Immature natural killer cell (primary cell): Measurements from ENCODE around the gene CNOT4. TPM values are rescaled to one million over a fixed set of nuclear protein-coding genes. Genes with fewer than 3 reads are reported as not detected.

ENCODE experiments used
- DNase-seq, 3 donors: peaks; one replicate each; pipeline ENCODE4 v3.0.0; 2022; ENCODE audit warnings: mixed read lengths in 1 of 3
- H3K27ac Mint-ChIP-seq, 6 donors: one replicate each; pipeline ENCODE4 v1.8.0; 2020; ENCODE audit warnings: mixed read lengths in 6 of 6, mild to moderate bottlenecking in 5 of 6, inconsistent platforms in 4 of 6, moderate library complexity in 3 of 6
- H3K27me3 Mint-ChIP-seq, 3 donors: one replicate each; pipeline ENCODE4 v1.8.0; 2020 to 2021; ENCODE audit warnings: low read depth in 3 of 3, mild to moderate bottlenecking in 3 of 3, mixed read lengths in 3 of 3, moderate library complexity in 3 of 3, inconsistent platforms in 1 of 3
- H3K36me3 Mint-ChIP-seq, 3 donors: one replicate each; pipeline ENCODE4 v1.8.0; 2020; ENCODE audit warnings: mixed read lengths in 3 of 3, inconsistent platforms in 2 of 3, mild to moderate bottlenecking in 2 of 3
- H3K4me1 Mint-ChIP-seq, 2 donors: one replicate each; pipeline ENCODE4 v1.8.0; 2020; ENCODE audit warnings: inconsistent platforms in 2 of 2, mild to moderate bottlenecking in 2 of 2, mixed read lengths in 2 of 2, moderate library complexity in 1 of 2
- H3K4me3 Mint-ChIP-seq, 5 donors: one replicate each; pipeline ENCODE4 v1.8.0; 2020; ENCODE audit warnings: mild to moderate bottlenecking in 5 of 5, mixed read lengths in 5 of 5, inconsistent platforms in 3 of 5, moderate library complexity in 3 of 5
- H3K9me3 Mint-ChIP-seq, 6 donors: one replicate each; pipeline ENCODE4 v1.8.0; 2020; ENCODE audit warnings: mild to moderate bottlenecking in 6 of 6, mixed read lengths in 6 of 6, inconsistent platforms in 4 of 6, moderate library complexity in 3 of 6
- polyA plus RNA-seq, 3 donors: library from polyadenylated mRNA; unstranded; fragments of 300-500 nt; fragmentation: Illumina TruSeq; gene quantifications; one replicate each; pipeline ENCODE4 v1.2.3, GENCODE V29; 2021

The CNOT4 gene
- polyA plus RNA-seq, 3 donors from 2014 or later, result 8.9 to 17.1 (median 10.8) TPM

- peaks cover 0 to 2% (median 0%) of the 10 kb centered on the region in 3 donors for H3K27me3 Mint-ChIP-seq
- no peaks in the 10 kb centered on the region for H3K9me3 Mint-ChIP-seq
- no peak for DNase-seq
- H3K4me1 Mint-ChIP-seq, result peaks cover 48 to 84% of the 10 kb centered on the region in 2 donors
- H3K4me3 Mint-ChIP-seq, result peak overlapping the region in 1 of 5 donors; percentile 5
- H3K36me3 Mint-ChIP-seq, result peaks cover 4 to 9% (median 4%) of the 10 kb centered on the region in 3 donors
- peak overlapping the region in 2 of 6 donors; percentile 31 to 69 for H3K27ac Mint-ChIP-seq
Observed at GRCh38 chr7:135425036-135425435, 84.9 kb downstream of the CNOT4 start.

GRCh38 chr7:135420786-135421185 lies 89.1 kb downstream of the CNOT4 start:
- no peaks in the 10 kb centered on the region for H3K9me3 Mint-ChIP-seq
- DNase-seq, result no peak
- peaks cover 4 to 9% (median 4%) of the 10 kb centered on the region in 3 donors for H3K36me3 Mint-ChIP-seq

GRCh38 chr7:135416431-135416830 lies 93.5 kb downstream of the CNOT4 start:
- no peak for DNase-seq
- H3K36me3 Mint-ChIP-seq, result peaks cover 4 to 7% (median 4%) of the 10 kb centered on the region in 3 donors
- no peak overlapping the region for H3K27ac Mint-ChIP-seq
- peaks cover 1 to 33% of the 10 kb centered on the region in 2 donors for H3K4me1 Mint-ChIP-seq
- H3K9me3 Mint-ChIP-seq, result no peaks in the 10 kb centered on the region
- peaks cover 0 to 1% (median 0%) of the 10 kb centered on the region in 3 donors for H3K27me3 Mint-ChIP-seq
- no peak overlapping the region for H3K4me3 Mint-ChIP-seq

More at GRCh38 chr7:135420786-135421185, 89.1 kb downstream of the CNOT4 start:
- H3K27ac Mint-ChIP-seq, result peak overlapping the region in 1 of 6 donors; percentile 16
- no peak overlapping the region for H3K4me3 Mint-ChIP-seq
- H3K27me3 Mint-ChIP-seq, result peaks cover 0 to 2% (median 0%) of the 10 kb centered on the region in 3 donors
- H3K4me1 Mint-ChIP-seq, result peaks cover 24 to 58% of the 10 kb centered on the region in 2 donors

- H3K4me3 Mint-ChIP-seq, result no peak overlapping the region
- peaks cover 0 to 2% (median 0%) of the 10 kb centered on the region in 3 donors for H3K36me3 Mint-ChIP-seq
- H3K27ac Mint-ChIP-seq, result no peak overlapping the region
- H3K9me3 Mint-ChIP-seq, result no peaks in the 10 kb centered on the region
- peaks cover 0 to 1% (median 0%) of the 10 kb centered on the region in 3 donors for H3K27me3 Mint-ChIP-seq
- peak in 2 of 3 donors; percentile 6 to 17 for DNase-seq
- peaks cover 1 to 21% of the 10 kb centered on the region in 2 donors for H3K4me1 Mint-ChIP-seq
Observed at GRCh38 chr7:135414850-135415439, 95.0 kb downstream of the CNOT4 start.

GRCh38 chr7:135414208-135414607 lies 95.7 kb downstream of the CNOT4 start:
- Mint-ChIP-seq H3K27ac (no peak overlapping the region), H3K27me3 (peaks cover 0 to 1% (median 0%) of the 10 kb centered on the region in 3 donors), H3K9me3 (no peaks in the 10 kb centered on the region), H3K4me3 (no peak overlapping the region), H3K4me1 (peaks cover 1 to 21% of the 10 kb centered on the region in 2 donors), H3K36me3 (peaks cover 0 to 2% (median 0%) of the 10 kb centered on the region in 3 donors)
- no peak for DNase-seq

- peaks cover 0 to 2% (median 1%) of the 10 kb centered on the region in 3 donors for H3K27me3 Mint-ChIP-seq
- H3K36me3 Mint-ChIP-seq, result peaks cover 3 to 20% (median 6%) of the 10 kb centered on the region in 3 donors
- H3K9me3 Mint-ChIP-seq, result no peaks in the 10 kb centered on the region
- H3K27ac Mint-ChIP-seq, result no peak overlapping the region
- no peak overlapping the region for H3K4me3 Mint-ChIP-seq
- peaks cover 8 to 25% of the 10 kb centered on the region in 2 donors for H3K4me1 Mint-ChIP-seq
- DNase-seq, result no peak
Observed at GRCh38 chr7:135411098-135411497, 98.8 kb downstream of the CNOT4 start.

GRCh38 chr7:135410543-135410942 lies 99.4 kb downstream of the CNOT4 start:
- Mint-ChIP-seq H3K27ac (no peak overlapping the region), H3K36me3 (peaks cover 3 to 20% (median 6%) of the 10 kb centered on the region in 3 donors), H3K4me1 (peaks cover 8 to 19% of the 10 kb centered on the region in 2 donors), H3K4me3 (no peak overlapping the region), H3K27me3 (peaks cover 0 to 2% (median 1%) of the 10 kb centered on the region in 3 donors), H3K9me3 (no peaks in the 10 kb centered on the region)
- no peak for DNase-seq

GRCh38 chr7:135409845-135410542 lies 99.9 kb downstream of the CNOT4 start:
- no peak overlapping the region for H3K27ac Mint-ChIP-seq
- peaks cover 0 to 2% (median 1%) of the 10 kb centered on the region in 3 donors for H3K27me3 Mint-ChIP-seq
- H3K36me3 Mint-ChIP-seq, result peaks cover 3 to 20% (median 6%) of the 10 kb centered on the region in 3 donors
- no peaks in the 10 kb centered on the region for H3K9me3 Mint-ChIP-seq
- H3K4me1 Mint-ChIP-seq, result peaks cover 8 to 18% of the 10 kb centered on the region in 2 donors
- DNase-seq, result no peak
- no peak overlapping the region for H3K4me3 Mint-ChIP-seq

- no peak for DNase-seq
- Mint-ChIP-seq H3K9me3 (no peaks in the 10 kb centered on the region), H3K4me1 (peaks cover 7 to 14% of the 10 kb centered on the region in 2 donors), H3K36me3 (peaks cover 3 to 20% (median 6%) of the 10 kb centered on the region in 3 donors), H3K27ac (no peak overlapping the region), H3K4me3 (no peak overlapping the region), H3K27me3 (peaks cover 0 to 2% (median 0%) of the 10 kb centered on the region in 3 donors)
Observed at GRCh38 chr7:135407884-135408283, 102.0 kb downstream of the CNOT4 start.

- no peaks in the 10 kb centered on the region for H3K9me3 Mint-ChIP-seq
- peaks cover 0 to 2% (median 0%) of the 10 kb centered on the region in 3 donors for H3K27me3 Mint-ChIP-seq
- no peak for DNase-seq
- peak overlapping the region in 1 of 6 donors; percentile 7 for H3K27ac Mint-ChIP-seq
- no peak overlapping the region for H3K4me3 Mint-ChIP-seq
- peaks cover 7 to 10% of the 10 kb centered on the region in 2 donors for H3K4me1 Mint-ChIP-seq
- H3K36me3 Mint-ChIP-seq, result peaks cover 3 to 18% (median 6%) of the 10 kb centered on the region in 3 donors
Observed at GRCh38 chr7:135406918-135407317, 103.0 kb downstream of the CNOT4 start.

- Mint-ChIP-seq H3K4me1 (peaks cover 7 to 10% of the 10 kb centered on the region in 2 donors), H3K9me3 (no peaks in the 10 kb centered on the region), H3K36me3 (peaks cover 3 to 18% (median 6%) of the 10 kb centered on the region in 3 donors), H3K27me3 (peaks cover 0 to 2% (median 0%) of the 10 kb centered on the region in 3 donors), H3K27ac (peak overlapping the region in 1 of 6 donors; percentile 21), H3K4me3 (no peak overlapping the region)
- DNase-seq, result no peak
Observed at GRCh38 chr7:135405969-135406368, 103.9 kb downstream of the CNOT4 start.

GRCh38 chr7:135403302-135403701 lies 106.6 kb downstream of the CNOT4 start:
- Mint-ChIP-seq H3K36me3 (peaks cover 3 to 17% (median 3%) of the 10 kb centered on the region in 3 donors), H3K27ac (no peak overlapping the region), H3K27me3 (no peaks in the 10 kb centered on the region), H3K9me3 (no peaks in the 10 kb centered on the region), H3K4me3 (no peak overlapping the region), H3K4me1 (peaks cover under 1 to 2% of the 10 kb centered on the region in 2 donors)
- no peak for DNase-seq

- no peak overlapping the region for H3K4me3 Mint-ChIP-seq
- no peak for DNase-seq
- no peaks in the 10 kb centered on the region for H3K9me3 Mint-ChIP-seq
- no peaks in the 10 kb centered on the region for H3K4me1 Mint-ChIP-seq
- peaks cover 12 to 31% (median 14%) of the 10 kb centered on the region in 3 donors for H3K36me3 Mint-ChIP-seq
- no peak overlapping the region for H3K27ac Mint-ChIP-seq
- H3K27me3 Mint-ChIP-seq, result no peaks in the 10 kb centered on the region
Observed at GRCh38 chr7:135397689-135398088, 112.2 kb downstream of the CNOT4 start.

GRCh38 chr7:135392701-135393100 lies 117.2 kb downstream of the CNOT4 start:
- Mint-ChIP-seq H3K36me3 (peaks cover 12 to 28% (median 14%) of the 10 kb centered on the region in 3 donors), H3K9me3 (no peaks in the 10 kb centered on the region), H3K4me3 (no peak overlapping the region), H3K27ac (no peak overlapping the region), H3K27me3 (peaks cover 0 to 1% (median 0%) of the 10 kb centered on the region in 3 donors), H3K4me1 (peaks cover 0 to 5% of the 10 kb centered on the region in 2 donors)
- no peak for DNase-seq
